HepG2 (cell line): ENCODE measurements around the gene HMG20B. TPM values are rescaled to one million over a fixed set of nuclear protein-coding genes. Genes with fewer than 3 reads are reported as not detected.
A peak's percentile ranks its signal among the peaks of the same experiment; 100 is the strongest.

Experiments
- ATAC-seq: fragments of 200-7000 bp; cut with Tn5 transposase; 3 replicates; pipeline ENCODE4 v1.9.1; 2020; ENCODE audit warnings: mild to moderate bottlenecking, moderate library complexity
- BruUV-seq: library from RNA; stranded (reverse); fragments of 400-500 nt; replicated peaks from 2 replicates; lab custom pipeline; 2021; lab: Mats Ljungman, UMichigan
- CTCF ChIA-PET: fragments of 300-600 bp; formaldehyde crosslinking; extraction: SDS; loops from one replicate; lab custom pipeline; 2021; ENCODE audit warnings: low total read pairs, inconsistent platforms, low intra/inter-chr PET ratio; lab: Yijun Ruan, JAX
- POLR2A ChIA-PET: fragments of 350-600 bp; sonication (Branson Sonifier 250); formaldehyde crosslinking; loops from one replicate; lab custom pipeline; 2020; ENCODE audit warnings: antibody characterized with exemption, inconsistent platforms; lab: Yijun Ruan, JAX
- DNase-seq: peaks from one replicate; pipeline ENCODE4 v3.0.0-alpha.2; 2015; ENCODE audit warnings: low spot score
- FAIRE-seq: peaks from 3 replicates; lab custom pipeline; 2011; peaks lifted over from hg19 to GRCh38; lab: Jason Lieb, UNC
- H2AFZ ChIP-seq: one replicate; pipeline ENCODE4 v1.6.1; 2011; ENCODE audit warnings: low read length, inconsistent platforms
- H3K27ac ChIP-seq: fragments of 300-600 bp; 3 replicates; pipeline ENCODE4 v1.8.0; 2011; ENCODE audit warnings: mixed run types, mild to moderate bottlenecking, mixed read lengths, low read length, inconsistent platforms; ENCODE audit not compliant: insufficient read depth; ENCODE audit errors: extremely low read length
- H3K27me3 ChIP-seq, 2 experiments: fragments of 200-600 bp in 1 of 2; 2 replicates in 1 of 2; 3 replicates in 1 of 2; pipeline versions ENCODE4 v1.6.0 to v1.8.0; 2011; ENCODE audit warnings: low read length in 2 of 2, mild to moderate bottlenecking in 2 of 2, moderate library complexity in 2 of 2, inconsistent platforms in 1 of 2; ENCODE audit not compliant: insufficient read depth in 2 of 2, control insufficient read depth in 1 of 2
- H3K36me3 ChIP-seq, 2 experiments: fragments of 200-600 bp in 1 of 2; replicated peaks in 1 of 2; 2 replicates in 1 of 2; 3 replicates in 1 of 2; pipeline versions ENCODE4 v1.5.1 to v1.8.0; 2011; ENCODE audit warnings: low read length in 2 of 2, inconsistent platforms in 1 of 2; ENCODE audit not compliant: insufficient read depth in 2 of 2, control insufficient read depth in 1 of 2
- H3K4me1 ChIP-seq: 2 replicates; pipeline ENCODE4 v1.5.1; 2012; ENCODE audit warnings: low read length, inconsistent platforms; ENCODE audit not compliant: insufficient read depth
- H3K4me2 ChIP-seq: 2 replicates; pipeline ENCODE4 v1.6.0; 2011; ENCODE audit warnings: low read depth, low read length, inconsistent platforms
- H3K4me3 ChIP-seq, 3 experiments: fragments of 200-600 bp in 1 of 3; sonication (generic), shearing (Covaris generic) in 1 of 3; replicated peaks in 1 of 3; 2 replicates each; pipeline ENCODE4 v1.5.1; 2011 to 2016; ENCODE audit warnings: low read length in 3 of 3, inconsistent platforms in 2 of 3, low read depth in 2 of 3, mild to moderate bottlenecking in 2 of 3, control low read depth in 1 of 3, mixed read lengths in 1 of 3; ENCODE audit not compliant: insufficient read depth in 1 of 3
- H3K79me2 ChIP-seq: one replicate; pipeline ENCODE4 v1.6.1; 2011; ENCODE audit warnings: low read length, inconsistent platforms; ENCODE audit not compliant: insufficient read depth
- H3K9ac ChIP-seq: 2 replicates; pipeline ENCODE4 v1.6.0; 2011; ENCODE audit warnings: mild to moderate bottlenecking, low read depth, low read length, inconsistent platforms; ENCODE audit not compliant: insufficient read depth
- H3K9me3 ChIP-seq: 2 replicates; pipeline ENCODE4 v1.5.1; 2012; ENCODE audit warnings: mild to moderate bottlenecking, low read length
- H4K20me1 ChIP-seq: 2 replicates; pipeline ENCODE4 v1.6.0; 2011; ENCODE audit warnings: inconsistent platforms, mild to moderate bottlenecking, low read length, moderate library complexity; ENCODE audit not compliant: insufficient read depth
- FOXA1 ChIP-seq, 2 experiments: fragments of 450-650 bp in 1 of 2; sonication (generic) in 1 of 2; formaldehyde crosslinking in 1 of 2; IDR thresholded peaks; 2 replicates each; pipeline versions ENCODE4 v1.4.0 to v1.6.1; 2016 to 2020; ENCODE audit warnings: missing genetic modification reagents in 1 of 2
- KAT7 ChIP-seq: IDR thresholded peaks from 2 replicates; pipeline ENCODE4 v1.6.1; 2018; ENCODE audit warnings: borderline replicate concordance, missing compliant biosample characterization
- MAFG ChIP-seq: sonication (generic); formaldehyde crosslinking; IDR thresholded peaks from 2 replicates; pipeline ENCODE4 v1.5.1; 2020; ENCODE audit warnings: mild to moderate bottlenecking, missing genetic modification reagents
- MXI1 ChIP-seq: IDR thresholded peaks from 3 replicates; pipeline ENCODE4 v1.6.1; 2012; ENCODE audit warnings: low read depth, low read length, inconsistent platforms, borderline replicate concordance
- PBX2 ChIP-seq: IDR thresholded peaks from 2 replicates; pipeline ENCODE4 v1.6.1; 2016; ENCODE audit warnings: control low read depth
- TSC22D2 ChIP-seq: sonication (generic); formaldehyde crosslinking; IDR thresholded peaks from 2 replicates; pipeline ENCODE4 v1.5.1; 2020; ENCODE audit warnings: missing genetic modification reagents, mild to moderate bottlenecking, borderline replicate concordance
- ZFP36 ChIP-seq: fragments of 150-350 bp; IDR thresholded peaks from 2 replicates; pipeline ENCODE4 v1.6.1; 2018; ENCODE audit warnings: borderline replicate concordance, low read length, low read depth; ENCODE audit not compliant: partially characterized antibody
- ZNF574 ChIP-seq: sonication (generic); formaldehyde crosslinking; IDR thresholded peaks from 2 replicates; pipeline ENCODE4 v1.4.0; 2020; ENCODE audit warnings: missing genetic modification reagents
- WGBS: methylation state at CpG from one replicate; pipeline ENCODE4 v1.1.6; 2017; ENCODE audit warnings: low lambda C conversion rate; 5-methylcytosine and 5-hydroxymethylcytosine counted together
- in situ Hi-C: cut with HindIII; loops from 2 replicates; pipeline ENCODE4 v1.10.0; 2017; ENCODE audit warnings: low pct_unique_long_range_greater_than_20kb; ENCODE audit not compliant: extremely low pct_ligation_motif_present
- intact Hi-C: fragments of 100-400 bp; cut with micrococcal nuclease; formaldehyde crosslinking; loops from one replicate; pipeline ENCODE4 v1.10.0; 2022; ENCODE audit not compliant: unreplicated experiment
- polyA plus RNA-seq, 8 experiments: library from polyadenylated mRNA; depleted of rRNA in 3 of 8; stranded (reverse) in 7 of 8; unstranded in 1 of 8; fragments of >200 nt; fragmentation: Illumina TruSeq in 4 of 8; extraction: Trizol in 4 of 8; gene quantifications; 2 replicates each; pipeline versions ENCODE4 v1.2.1 to v1.2.3, GENCODE V29; 2011 to 2016; ENCODE audit warnings: low read depth in 4 of 8, missing spikeins in 1 of 8, mixed read lengths in 1 of 8; ENCODE audit not compliant: insufficient read depth in 1 of 8
- total RNA-seq, 5 experiments: library from RNA; depleted of rRNA; stranded (reverse); fragments of >200 nt; fragmentation: Illumina TruSeq; extraction: Trizol; gene quantifications; 2 replicates each; pipeline ENCODE4 v1.2.3, GENCODE V29; 2016; ENCODE audit warnings: low read depth in 1 of 5
- TF ChIP-seq, protein P1 (sequence below): sonication (generic); formaldehyde crosslinking; IDR thresholded peaks from 2 replicates; pipeline ENCODE4 v1.9.0; 2021; ENCODE audit warnings: missing genetic modification reagents, borderline replicate concordance

Gene HMG20B
- total and polyA plus RNA-seq, 2 of the 13 experiments (the other 11 are each of a cell fraction or from before 2014, with no cell fraction given), result 23.9 to 29.2 TPM

DNA sequence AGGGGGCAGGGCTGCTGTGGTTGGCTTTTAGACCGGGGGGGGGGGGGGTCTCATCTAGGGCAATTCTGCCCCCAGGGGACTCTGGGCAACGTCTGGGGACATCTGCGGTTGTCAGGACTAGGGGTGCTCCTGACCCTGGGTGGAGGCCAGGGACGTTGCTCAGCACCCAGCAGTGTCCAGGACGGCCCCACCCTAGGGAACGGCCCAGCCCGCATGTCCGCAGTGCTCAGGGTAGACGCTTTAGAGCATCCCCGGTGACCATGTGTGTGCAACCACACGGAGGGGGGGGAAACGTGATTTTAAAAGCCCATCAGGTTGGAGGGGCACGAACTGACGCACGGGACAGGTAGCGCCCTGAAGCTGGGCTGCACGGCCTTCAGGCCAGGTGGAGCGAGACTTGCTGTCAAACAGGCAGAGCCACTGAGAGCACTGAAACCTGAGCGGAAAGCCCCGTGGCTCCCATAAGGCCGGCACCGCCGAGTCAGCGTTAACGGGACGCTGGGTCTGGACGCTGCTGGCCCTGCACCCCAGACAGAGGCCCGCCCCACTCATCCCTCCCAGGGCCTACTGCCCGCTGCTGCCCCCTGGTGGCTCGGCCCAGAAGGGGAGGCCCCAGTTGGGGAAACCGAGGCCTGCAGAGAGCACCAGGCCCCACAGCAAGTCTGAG lies 45.5 kb downstream of the HMG20B start (continued):
- TF ChIP-seq FOXA1 (IDR thresholded peaks at IDR 0.05) (no peak), FOXA1 (CRISPR knock-in tag; IDR thresholded peaks at IDR 0.05) (no peak), PBX2 (CRISPR knock-in tag) (no peak), MAFG (CRISPR knock-in tag) (peak; percentile 42; the same call in 1 of the 2 replicates), TSC22D2 (CRISPR knock-in tag) (no peak)

GRCh38 chr19:3618811-3619630 lies 46.3 kb downstream of the HMG20B start:
- in situ Hi-C loops (no loop called here), intact Hi-C loops (no loop called here)
- no peaks in the 10 kb centered on the region for H3K79me2 ChIP-seq
- DNase-seq, result no peak
- ATAC-seq, result no peak
- no peak overlapping the region for H3K4me2 ChIP-seq
- H3K4me3 ChIP-seq, result no peak overlapping the region
- POLR2A ChIA-PET, result no interaction called here
- no peak overlapping the region for H3K9ac ChIP-seq
- no peaks in the 10 kb centered on the region for H3K27me3 ChIP-seq
- H2AFZ ChIP-seq, result no peak overlapping the region
- no peaks in the 10 kb centered on the region for H3K4me1 ChIP-seq
- 95% methylated on average over 11 of the region's 31 CpGs for WGBS
- CTCF ChIA-PET, result interaction anchor here (1.2 kb wide), 1 partner anchor 19 kb away, joined by 5 read pairs; no protein-coding TSS in a partner anchor
- peak; percentile 1; the same call in 1 of the 2 replicates for TF ChIP-seq MAFG (CRISPR knock-in tag)
- no peak for TF ChIP-seq MXI1
- TF ChIP-seq ZNF574, result no peak
- TF ChIP-seq KAT7, result no peak
- peak; percentile 40 for TF ChIP-seq ZFP36
- TF ChIP-seq, protein P1, sequence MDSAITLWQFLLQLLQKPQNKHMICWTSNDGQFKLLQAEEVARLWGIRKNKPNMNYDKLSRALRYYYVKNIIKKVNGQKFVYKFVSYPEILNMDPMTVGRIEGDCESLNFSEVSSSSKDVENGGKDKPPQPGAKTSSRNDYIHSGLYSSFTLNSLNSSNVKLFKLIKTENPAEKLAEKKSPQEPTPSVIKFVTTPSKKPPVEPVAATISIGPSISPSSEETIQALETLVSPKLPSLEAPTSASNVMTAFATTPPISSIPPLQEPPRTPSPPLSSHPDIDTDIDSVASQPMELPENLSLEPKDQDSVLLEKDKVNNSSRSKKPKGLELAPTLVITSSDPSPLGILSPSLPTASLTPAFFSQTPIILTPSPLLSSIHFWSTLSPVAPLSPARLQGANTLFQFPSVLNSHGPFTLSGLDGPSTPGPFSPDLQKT (CRISPR knock-in tag), result no peak
- BruUV-seq, result no TSS peak
- no peaks in the 10 kb centered on the region for H3K9me3 ChIP-seq
- no peak overlapping the region for H3K27ac ChIP-seq
- no peaks in the 10 kb centered on the region for H4K20me1 ChIP-seq
- FAIRE-seq, result no peak
- H3K36me3 ChIP-seq, result peaks cover 5 to 6% of the 10 kb centered on the region in 2 experiments; a peak in 2 of 5 replicates
